A673 (cell line): Measurements from ENCODE around the gene LIG3. TPM values are rescaled to one million over a fixed set of nuclear protein-coding genes. Genes with fewer than 3 reads are reported as not detected.
A peak's percentile ranks its signal among the peaks of the same experiment; 100 is the strongest.
"Not testable (repeated sequence)": the region's sequence is repeated elsewhere in the genome, so short reads cannot be mapped to it uniquely, and the experiment has no call there.

ENCODE experiments used
- BruUV-seq: library from RNA; stranded (reverse); fragments of 400-500 nt; replicated peaks from 2 replicates; lab custom pipeline; 2021; lab: Mats Ljungman, UMichigan
- CTCF ChIA-PET: fragments of 300-600 bp; sonication (Branson Sonifier 250); formaldehyde crosslinking; loops from one replicate; lab custom pipeline; 2022; ENCODE audit warnings: antibody characterized with exemption; lab: Charles Lee
- POLR2A ChIA-PET: fragments of 300-600 bp; sonication (Branson Sonifier 250); formaldehyde crosslinking; loops from one replicate; lab custom pipeline; 2022; ENCODE audit warnings: antibody characterized with exemption; ENCODE audit not compliant: low non-redundant PET; lab: Charles Lee
- DNase-seq: peaks from one replicate; pipeline ENCODE4 v3.0.0-alpha.2; 2015; ENCODE audit warnings: low spot score
- H3K27ac ChIP-seq: fragments of 200-600 bp; sonication (generic); 2 replicates; pipeline ENCODE4 v1.5.1; 2016; ENCODE audit warnings: mixed run types, low read depth, mild to moderate bottlenecking, mixed read lengths, antibody characterized with exemption, low read length; ENCODE audit not compliant: poor library complexity, severe bottlenecking
- H3K27me3 ChIP-seq: fragments of 200-600 bp; sonication (generic); replicated peaks from 2 replicates; pipeline ENCODE4 v1.6.1; 2017; ENCODE audit warnings: mixed run types, low read depth, mild to moderate bottlenecking, mixed read lengths, antibody characterized with exemption, low read length; ENCODE audit not compliant: insufficient read depth, poor library complexity
- H3K36me3 ChIP-seq: fragments of 200-600 bp; sonication (generic); 2 replicates; pipeline ENCODE4 v1.6.1; 2016; ENCODE audit warnings: mixed run types, mild to moderate bottlenecking, mixed read lengths, antibody characterized with exemption, low read length; ENCODE audit not compliant: insufficient read depth, poor library complexity, severe bottlenecking
- H3K4me1 ChIP-seq: fragments of 200-600 bp; sonication (generic); 2 replicates; pipeline ENCODE4 v1.6.1; 2017; ENCODE audit warnings: mixed run types, mild to moderate bottlenecking, mixed read lengths, antibody characterized with exemption, low read length; ENCODE audit not compliant: insufficient read depth, poor library complexity, severe bottlenecking
- H3K4me3 ChIP-seq: fragments of 200-600 bp; sonication (generic); 2 replicates; pipeline ENCODE4 v1.5.1; 2016; ENCODE audit warnings: low read depth, mixed run types, mild to moderate bottlenecking, mixed read lengths, low read length; ENCODE audit not compliant: poor library complexity, severe bottlenecking
- H3K9me3 ChIP-seq: fragments of 200-600 bp; sonication (generic); 2 replicates; pipeline ENCODE4 v1.6.1; 2016; ENCODE audit warnings: mixed run types, low read depth, mild to moderate bottlenecking, mixed read lengths, antibody characterized with exemption, low read length; ENCODE audit not compliant: poor library complexity, severe bottlenecking
- EZH2 ChIP-seq: fragments of 200-600 bp; sonication (generic); IDR thresholded peaks from 2 replicates; pipeline ENCODE4 v1.6.1; 2017; ENCODE audit warnings: borderline replicate concordance, low read depth, mild to moderate bottlenecking, mixed read lengths, antibody characterized with exemption, low read length; ENCODE audit not compliant: poor library complexity, severe bottlenecking
- intact Hi-C: fragments of 100-400 bp; cut with micrococcal nuclease; formaldehyde crosslinking; loops from one replicate; pipeline ENCODE4 v1.10.0; 2022; ENCODE audit not compliant: unreplicated experiment
- total RNA-seq: library from RNA; stranded (reverse); gene quantifications from 2 replicates; pipeline ENCODE4 v1.2.3, GENCODE V29; 2021
- TF ChIP-seq, protein P1 (sequence below): fragments of 300-800, 200-600 bp; sonication (generic); conservative IDR thresholded peaks from 2 replicates; pipeline ENCODE4 v1.5.1; 2017; ENCODE audit warnings: low read depth, mild to moderate bottlenecking, antibody characterized with exemption, low read length, moderate library complexity, mixed read lengths

The LIG3 gene
- total RNA-seq, 1 experiment from 2014 or later = 23.0 TPM

DNA sequence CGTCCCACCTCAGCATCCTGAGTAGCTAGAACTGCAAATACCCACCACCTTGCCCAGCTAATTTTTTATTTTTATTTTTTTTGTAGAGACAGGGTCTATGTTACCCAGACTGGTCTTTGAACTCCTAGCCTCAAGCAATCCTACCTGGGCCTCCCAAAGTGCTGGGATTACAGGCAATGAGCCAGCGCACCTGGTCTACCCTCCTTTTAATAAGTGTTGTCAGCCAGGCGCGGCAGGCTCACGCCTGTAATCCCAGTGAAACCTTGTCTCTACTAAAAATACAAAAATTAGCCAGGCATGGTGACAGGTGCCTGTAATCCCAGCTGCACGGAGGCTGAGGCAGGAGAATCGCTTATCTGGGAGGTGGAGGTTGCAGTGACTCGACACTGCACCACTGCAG, 63.9 kb downstream of the LIG3 start:
- Histone ChIP-seq H3K36me3 (no peaks in the 10 kb centered on the region), H3K4me1 (no peaks in the 10 kb centered on the region), H3K27me3 (no peaks in the 10 kb centered on the region), H3K9me3 (no peaks in the 10 kb centered on the region), H3K4me3 (no peak overlapping the region), H3K27ac (no peak overlapping the region)
- POLR2A ChIA-PET = interaction anchor here (0.6 kb wide), 1 partner anchor 54 kb away, joined by 3 read pairs; no protein-coding TSS in a partner anchor
- CTCF ChIA-PET = no interaction called here
- intact Hi-C loops = no loop called here
- no TSS peak for BruUV-seq
- TF ChIP-seq, protein P1, sequence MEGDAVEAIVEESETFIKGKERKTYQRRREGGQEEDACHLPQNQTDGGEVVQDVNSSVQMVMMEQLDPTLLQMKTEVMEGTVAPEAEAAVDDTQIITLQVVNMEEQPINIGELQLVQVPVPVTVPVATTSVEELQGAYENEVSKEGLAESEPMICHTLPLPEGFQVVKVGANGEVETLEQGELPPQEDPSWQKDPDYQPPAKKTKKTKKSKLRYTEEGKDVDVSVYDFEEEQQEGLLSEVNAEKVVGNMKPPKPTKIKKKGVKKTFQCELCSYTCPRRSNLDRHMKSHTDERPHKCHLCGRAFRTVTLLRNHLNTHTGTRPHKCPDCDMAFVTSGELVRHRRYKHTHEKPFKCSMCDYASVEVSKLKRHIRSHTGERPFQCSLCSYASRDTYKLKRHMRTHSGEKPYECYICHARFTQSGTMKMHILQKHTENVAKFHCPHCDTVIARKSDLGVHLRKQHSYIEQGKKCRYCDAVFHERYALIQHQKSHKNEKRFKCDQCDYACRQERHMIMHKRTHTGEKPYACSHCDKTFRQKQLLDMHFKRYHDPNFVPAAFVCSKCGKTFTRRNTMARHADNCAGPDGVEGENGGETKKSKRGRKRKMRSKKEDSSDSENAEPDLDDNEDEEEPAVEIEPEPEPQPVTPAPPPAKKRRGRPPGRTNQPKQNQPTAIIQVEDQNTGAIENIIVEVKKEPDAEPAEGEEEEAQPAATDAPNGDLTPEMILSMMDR = no peak
- no peak for TF ChIP-seq EZH2
- no peak for DNase-seq

DNA sequence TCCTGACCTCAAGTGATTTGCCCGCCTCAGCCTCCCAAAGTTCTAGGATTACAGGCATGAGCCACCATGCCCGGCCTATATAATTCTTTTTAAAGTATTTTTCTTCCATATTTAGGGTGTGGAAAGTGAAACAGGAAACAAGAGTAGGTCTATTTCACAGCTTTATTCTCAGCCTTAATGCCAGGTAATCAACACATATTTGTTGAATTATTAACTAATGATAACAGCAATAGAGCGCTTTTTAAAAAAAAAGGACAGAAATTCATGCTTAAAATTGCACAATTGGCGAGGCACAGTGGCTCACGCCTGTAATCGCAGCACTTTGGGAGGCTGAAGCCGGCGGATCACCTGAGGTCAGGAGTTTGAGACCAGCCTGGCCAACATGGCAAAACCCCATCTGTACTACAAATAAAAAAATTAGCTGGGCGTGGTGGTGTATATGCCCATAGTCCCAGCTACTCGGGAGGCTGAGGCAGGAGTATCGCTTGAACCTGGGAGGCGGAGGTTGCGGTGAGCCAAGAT, 65.2 kb downstream of the LIG3 start:
- H3K27me3 ChIP-seq, H3K4me1 ChIP-seq, H3K4me3 ChIP-seq, intact Hi-C loops, H3K27ac ChIP-seq, H3K9me3 ChIP-seq, BruUV-seq, POLR2A ChIA-PET, CTCF ChIA-PET, DNase-seq, H3K36me3 ChIP-seq: not testable (repeated sequence)

DNA sequence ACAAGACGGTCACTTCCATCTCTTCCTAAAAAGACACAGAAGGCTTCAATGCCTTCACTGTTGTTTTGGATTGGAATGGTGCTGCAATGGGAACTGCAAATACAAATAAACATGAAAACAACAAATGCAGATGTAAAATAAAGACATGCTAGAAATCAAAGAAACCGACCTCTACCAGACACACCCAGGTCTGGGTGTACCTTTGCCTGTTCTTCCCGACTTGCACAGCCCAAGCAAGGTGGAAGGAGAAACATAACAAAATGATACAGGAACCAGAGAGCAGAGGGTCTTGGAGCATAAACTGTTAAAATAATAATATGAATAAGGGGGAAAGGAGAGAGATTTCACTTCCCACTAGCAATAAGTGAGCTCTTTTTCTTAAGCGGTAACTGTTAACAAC, 65.9 kb downstream of the LIG3 start:
- Histone ChIP-seq H3K9me3 (no peaks in the 10 kb centered on the region), H3K4me1 (no peaks in the 10 kb centered on the region), H3K27ac (no peak overlapping the region), H3K4me3 (no peak overlapping the region), H3K27me3 (no peaks in the 10 kb centered on the region), H3K36me3 (no peaks in the 10 kb centered on the region)
- BruUV-seq = no TSS peak
- intact Hi-C loops = no loop called here
- POLR2A ChIA-PET = no interaction called here
- no peak for TF ChIP-seq EZH2
- TF ChIP-seq, protein P1 = no peak
- DNase-seq = no peak
- CTCF ChIA-PET = no interaction called here

DNA sequence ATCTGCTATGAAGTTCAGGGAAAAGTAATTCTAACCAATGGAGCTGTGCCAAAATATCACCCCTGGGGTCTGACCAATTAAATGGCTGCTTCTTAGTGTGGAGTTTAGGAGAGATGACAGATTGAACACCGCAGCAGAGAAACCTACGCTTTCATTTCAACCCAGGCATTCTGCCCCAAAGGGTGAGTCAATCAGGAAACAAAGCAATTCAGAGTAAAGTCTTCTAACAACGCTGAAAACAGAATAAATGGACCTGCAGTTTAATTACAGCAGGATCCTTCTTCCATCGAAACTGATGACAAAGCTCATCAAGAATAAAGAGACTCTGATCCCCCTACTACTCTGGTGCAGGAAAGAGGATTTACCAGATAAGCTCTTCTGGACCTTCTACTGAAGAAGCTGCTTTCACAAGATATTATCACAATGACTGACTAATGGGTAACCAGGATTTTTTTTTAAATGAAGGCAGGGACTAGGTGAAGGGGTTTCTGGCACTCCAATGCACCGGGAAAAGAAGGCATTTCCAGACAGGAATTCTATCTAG, 66.5 kb downstream of the LIG3 start:
- peak; percentile 56 for DNase-seq
- intact Hi-C loops = no loop called here
- TF ChIP-seq, protein P1 = no peak
- TF ChIP-seq EZH2 = no peak
- no peaks in the 10 kb centered on the region for H3K36me3 ChIP-seq
- no peaks in the 10 kb centered on the region for H3K9me3 ChIP-seq
- H3K27me3 ChIP-seq = no peaks in the 10 kb centered on the region
- no peaks in the 10 kb centered on the region for H3K4me1 ChIP-seq
- ChIA-PET CTCF (no interaction called here), POLR2A (no interaction called here)
- peak overlapping the region; percentile 21 for H3K4me3 ChIP-seq
- BruUV-seq = no TSS peak
- no peak overlapping the region for H3K27ac ChIP-seq
